Hepatocyte (in vitro differentiated cells): Measurements from ENCODE around the gene AKAP10.

Experiments used
- EZH2phosphoT487 ChIP-seq: fragments of 200-600 bp; sonication (generic); IDR thresholded peaks from one replicate; pipeline ENCODE4 v1.6.1; 2018; ENCODE audit warnings: antibody characterized with exemption, mild to moderate bottlenecking, low read depth, moderate library complexity; ENCODE audit not compliant: unreplicated experiment, severe bottlenecking
- TF ChIP-seq, protein P1 (sequence below): fragments of 200-600 bp; sonication (generic); IDR thresholded peaks from 2 replicates; pipeline ENCODE4 v1.5.1; 2016; ENCODE audit warnings: antibody characterized with exemption, mild to moderate bottlenecking; ENCODE audit not compliant: poor library complexity

DNA sequence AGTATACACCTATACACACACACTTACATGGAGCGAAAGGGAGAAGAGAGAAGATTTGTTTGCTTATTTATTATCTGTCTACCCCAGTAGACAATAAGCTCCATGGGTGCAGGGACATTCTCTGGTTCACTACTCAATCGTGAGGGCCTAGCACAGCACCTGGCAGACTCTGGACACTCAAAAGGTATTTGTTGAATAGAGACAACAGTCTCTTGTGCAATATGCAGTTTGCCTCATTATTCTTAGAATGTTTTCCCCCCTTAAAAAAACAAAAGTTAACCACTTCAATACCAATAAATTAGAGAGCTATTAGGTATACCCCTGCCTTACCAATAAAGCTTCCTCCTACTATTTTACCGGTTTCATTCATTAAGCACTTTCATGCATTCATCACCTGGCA lies 2.0 kb downstream of the AKAP10 start:
- TF ChIP-seq, protein P1, sequence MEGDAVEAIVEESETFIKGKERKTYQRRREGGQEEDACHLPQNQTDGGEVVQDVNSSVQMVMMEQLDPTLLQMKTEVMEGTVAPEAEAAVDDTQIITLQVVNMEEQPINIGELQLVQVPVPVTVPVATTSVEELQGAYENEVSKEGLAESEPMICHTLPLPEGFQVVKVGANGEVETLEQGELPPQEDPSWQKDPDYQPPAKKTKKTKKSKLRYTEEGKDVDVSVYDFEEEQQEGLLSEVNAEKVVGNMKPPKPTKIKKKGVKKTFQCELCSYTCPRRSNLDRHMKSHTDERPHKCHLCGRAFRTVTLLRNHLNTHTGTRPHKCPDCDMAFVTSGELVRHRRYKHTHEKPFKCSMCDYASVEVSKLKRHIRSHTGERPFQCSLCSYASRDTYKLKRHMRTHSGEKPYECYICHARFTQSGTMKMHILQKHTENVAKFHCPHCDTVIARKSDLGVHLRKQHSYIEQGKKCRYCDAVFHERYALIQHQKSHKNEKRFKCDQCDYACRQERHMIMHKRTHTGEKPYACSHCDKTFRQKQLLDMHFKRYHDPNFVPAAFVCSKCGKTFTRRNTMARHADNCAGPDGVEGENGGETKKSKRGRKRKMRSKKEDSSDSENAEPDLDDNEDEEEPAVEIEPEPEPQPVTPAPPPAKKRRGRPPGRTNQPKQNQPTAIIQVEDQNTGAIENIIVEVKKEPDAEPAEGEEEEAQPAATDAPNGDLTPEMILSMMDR, result no peak
- TF ChIP-seq EZH2phosphoT487, result no peak
